Hematopoietic multipotent progenitor cell treated with erythropoietin and hydrocortisone succinate and interleukin-3 and kit ligand, for 6 days (in vitro differentiated cells): Measurements from ENCODE around the gene RAD51B.
"Not testable (repeated sequence)": the region's sequence is repeated elsewhere in the genome, so short reads cannot be mapped to it uniquely, and the experiment has no call there.

Experiments
- DNase-seq: peaks from one replicate; pipeline ENCODE4 v3.0.0-alpha.2; 2015

The RAD51B gene

GRCh38 chr14:68686205-68686465 is 866.6 kb downstream of the RAD51B start:
- DNase-seq = no peak

DNA sequence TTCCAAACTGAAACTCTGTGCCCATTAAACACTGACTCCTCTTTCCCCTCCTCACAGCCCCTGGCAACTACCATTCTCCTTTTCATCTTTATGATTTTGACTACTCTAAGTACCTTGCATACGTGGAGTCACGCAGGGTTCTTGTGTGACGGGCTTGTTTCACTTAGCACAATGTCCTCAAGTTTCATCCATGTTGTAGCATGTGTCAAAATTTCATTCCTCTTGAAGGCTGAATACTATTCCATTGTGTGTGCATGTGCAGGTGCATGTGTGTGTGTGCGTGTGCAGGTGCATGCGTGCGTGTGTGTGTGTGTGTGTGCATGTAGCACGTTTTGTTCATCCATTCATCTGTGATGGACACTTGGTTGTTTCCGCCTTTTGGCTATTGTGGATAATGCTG is 867.1 kb downstream of the RAD51B start:
- DNase-seq = no peak

DNA sequence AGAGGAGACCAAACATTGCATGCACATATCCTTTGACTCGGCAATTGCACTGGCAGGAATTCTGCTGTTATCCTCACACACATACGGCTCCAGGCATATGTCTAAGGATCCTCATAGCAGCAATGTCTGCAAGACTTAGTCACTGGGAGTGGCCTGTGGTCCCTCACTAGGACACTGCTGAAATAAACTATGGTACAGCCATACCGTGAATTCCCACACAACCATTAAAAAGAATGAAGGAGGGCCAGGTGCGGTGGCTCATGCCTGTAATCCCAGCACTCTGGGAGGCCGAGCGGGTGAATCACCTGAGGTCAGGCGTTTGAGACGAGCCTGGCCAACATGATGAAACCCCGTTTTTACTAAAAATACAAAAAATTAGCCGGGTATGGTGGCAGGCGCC is 868.2 kb downstream of the RAD51B start:
- no peak for DNase-seq

GRCh38 chr14:68688872-68689371 is 869.3 kb downstream of the RAD51B start:
- DNase-seq = peak; percentile 14

DNA sequence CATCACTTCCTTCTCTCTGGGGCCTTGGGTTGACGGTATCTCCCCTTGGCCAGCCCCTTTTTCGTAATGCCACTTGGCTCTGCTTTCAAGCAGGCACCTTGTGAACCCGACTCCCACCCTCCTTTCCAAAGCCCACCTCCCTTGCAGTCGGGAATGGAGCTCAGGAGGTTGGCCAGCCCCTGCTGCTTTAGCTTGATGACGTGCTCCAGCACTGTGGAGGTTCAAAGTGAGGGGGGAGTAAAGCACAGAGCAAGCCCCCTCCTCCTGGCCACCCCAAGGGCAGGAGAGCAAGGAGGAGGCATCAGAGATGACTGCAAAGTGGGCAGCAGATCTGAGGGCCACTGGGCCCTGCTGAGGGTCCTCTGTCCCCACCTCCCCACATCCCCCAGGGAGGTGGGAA is 869.9 kb downstream of the RAD51B start:
- DNase-seq = no peak

DNA sequence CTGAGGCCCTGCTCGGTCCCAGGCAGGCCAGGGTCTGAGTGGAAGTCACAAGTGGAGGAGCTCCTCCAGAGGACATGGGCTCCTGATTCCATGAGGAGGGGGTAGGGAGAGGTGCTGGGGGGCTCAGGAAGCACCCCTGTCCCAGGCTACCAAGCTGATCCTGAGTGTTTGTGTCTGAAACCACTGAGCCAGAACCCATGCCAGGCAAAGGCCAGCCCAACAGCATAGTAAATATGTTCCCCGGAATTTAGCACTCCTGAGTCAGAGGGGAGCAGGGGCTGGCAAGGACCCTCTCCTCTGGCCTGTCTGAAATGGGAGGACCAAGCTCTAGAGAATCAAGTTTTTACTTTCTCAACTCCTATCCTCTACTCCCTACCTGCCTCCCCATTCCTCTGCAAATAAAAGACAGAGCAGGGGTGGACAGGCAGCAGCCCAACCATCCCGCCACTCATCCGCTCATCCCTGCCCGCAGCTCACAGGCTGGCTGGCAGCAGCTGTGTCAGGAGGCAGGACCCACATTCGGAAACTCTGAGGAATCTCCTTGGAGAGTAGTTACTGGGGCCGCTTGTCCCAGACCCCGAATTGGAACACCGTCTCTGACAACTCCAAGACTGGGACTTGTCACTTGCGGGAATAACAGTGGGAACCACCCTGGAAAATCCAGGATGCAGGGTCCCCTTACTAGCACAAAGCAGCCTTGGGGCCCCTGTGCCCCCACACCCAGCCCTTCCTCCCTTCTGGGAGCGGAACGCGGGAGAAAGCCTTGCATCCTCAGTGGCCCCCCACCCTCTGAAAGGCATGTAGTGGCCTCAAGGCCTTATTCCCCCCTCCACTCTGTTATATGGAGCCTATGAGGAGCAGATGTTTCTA is 870.7 kb downstream of the RAD51B start:
- no peak for DNase-seq

DNA sequence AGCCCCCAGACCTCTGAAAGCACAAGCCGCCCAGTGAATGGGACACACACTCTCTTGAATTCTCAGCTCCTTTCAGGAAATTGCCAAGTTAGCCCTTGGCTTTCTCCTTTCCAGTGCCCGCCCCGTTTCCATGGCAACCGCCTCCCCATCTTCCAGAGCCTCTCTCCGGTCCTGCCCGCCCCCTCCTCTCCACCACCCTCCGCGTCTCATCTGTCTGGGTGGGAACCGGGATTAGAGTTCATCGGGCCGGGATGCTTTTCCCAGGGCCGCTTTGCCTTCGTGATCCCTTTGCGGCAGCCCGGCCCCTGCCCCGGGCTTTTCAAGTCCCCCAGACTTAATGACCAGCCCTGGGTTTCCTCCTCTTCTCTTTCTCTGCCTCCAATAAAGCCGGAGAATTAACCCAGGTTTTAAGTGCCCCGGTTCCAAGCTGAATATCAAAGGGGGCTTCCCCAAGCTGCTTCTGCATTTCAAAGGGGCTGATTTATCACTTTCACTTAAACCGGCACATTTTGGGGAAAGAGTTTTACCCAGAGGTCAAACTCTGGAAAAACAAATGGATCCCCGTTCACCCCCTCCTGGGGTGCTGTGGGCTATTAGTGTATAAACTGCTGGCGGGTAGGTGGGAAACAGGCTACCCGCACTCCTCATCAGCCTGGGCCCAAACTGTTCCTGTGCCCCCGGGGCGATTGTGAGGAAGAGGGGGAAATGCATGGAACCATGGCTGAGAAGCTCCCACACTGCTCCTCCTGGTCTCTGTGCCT is 871.6 kb downstream of the RAD51B start:
- DNase-seq = no peak

DNA sequence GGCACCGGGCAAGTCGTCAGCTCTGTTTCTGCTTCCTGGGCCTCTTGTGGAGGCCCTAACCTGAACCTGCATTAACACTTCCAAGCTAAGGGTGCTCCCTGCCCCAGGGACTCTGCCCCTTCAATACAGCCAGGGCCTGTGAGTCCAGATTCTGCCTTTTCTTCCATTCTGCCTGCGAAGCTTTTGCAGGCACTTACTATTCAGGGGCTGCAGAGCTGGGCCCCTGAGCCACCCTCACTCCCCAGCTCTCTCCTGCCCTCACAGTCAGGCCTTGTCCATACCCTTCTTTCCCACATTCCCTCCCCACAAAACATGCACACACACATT is 872.2 kb downstream of the RAD51B start:
- DNase-seq = no peak

GRCh38 chr14:68692216-68692615 is 872.6 kb downstream of the RAD51B start:
- DNase-seq = no peak

- DNase-seq = peak; percentile 38
Observed at GRCh38 chr14:68692916-68693771, 873.6 kb downstream of the RAD51B start.

GRCh38 chr14:68693926-68694325 is 874.3 kb downstream of the RAD51B start:
- no peak for DNase-seq

GRCh38 chr14:68694516-68695235 is 875.1 kb downstream of the RAD51B start:
- DNase-seq = peak; percentile 55

DNA sequence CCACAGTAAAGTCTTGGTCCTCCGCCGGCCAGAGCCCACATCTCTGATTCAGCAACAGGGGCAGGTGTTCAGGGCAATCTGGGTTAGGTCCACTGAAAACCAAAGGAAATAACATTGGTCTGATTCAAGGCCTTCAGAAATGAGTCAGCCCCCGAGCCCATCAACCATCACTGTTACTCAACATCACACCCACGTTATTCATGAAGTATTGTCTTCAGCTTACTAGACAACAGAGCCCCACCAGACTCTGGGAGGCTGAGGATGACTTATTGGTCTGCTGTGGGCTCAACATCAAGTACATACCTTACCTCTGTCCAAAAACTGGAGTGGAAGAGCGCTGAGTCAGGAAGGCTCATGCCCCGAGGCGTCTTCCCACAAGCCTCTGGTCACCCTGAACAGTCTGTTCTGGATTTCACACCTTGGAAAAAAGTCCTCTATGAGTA is 875.8 kb downstream of the RAD51B start:
- peak; percentile 25 for DNase-seq

DNA sequence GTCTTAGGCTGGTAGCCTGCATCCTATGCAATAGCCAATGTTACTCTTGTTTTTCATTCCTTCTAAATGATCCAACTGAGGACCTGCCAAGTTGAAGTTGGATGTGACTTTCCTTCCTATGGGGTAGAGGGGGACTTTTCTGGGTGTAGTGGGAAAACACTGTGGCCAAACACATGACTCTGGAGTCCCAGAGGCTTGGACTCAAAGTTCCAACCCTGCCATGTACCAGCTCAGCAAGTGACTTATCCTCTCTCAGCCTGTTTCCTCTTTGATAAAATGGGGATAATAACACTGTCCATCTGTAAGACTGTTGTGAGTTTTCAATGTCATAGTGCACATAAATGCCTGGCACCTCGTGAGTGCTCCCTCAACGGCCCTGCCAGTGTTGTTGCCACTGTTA is 876.3 kb downstream of the RAD51B start:
- no peak for DNase-seq

DNA sequence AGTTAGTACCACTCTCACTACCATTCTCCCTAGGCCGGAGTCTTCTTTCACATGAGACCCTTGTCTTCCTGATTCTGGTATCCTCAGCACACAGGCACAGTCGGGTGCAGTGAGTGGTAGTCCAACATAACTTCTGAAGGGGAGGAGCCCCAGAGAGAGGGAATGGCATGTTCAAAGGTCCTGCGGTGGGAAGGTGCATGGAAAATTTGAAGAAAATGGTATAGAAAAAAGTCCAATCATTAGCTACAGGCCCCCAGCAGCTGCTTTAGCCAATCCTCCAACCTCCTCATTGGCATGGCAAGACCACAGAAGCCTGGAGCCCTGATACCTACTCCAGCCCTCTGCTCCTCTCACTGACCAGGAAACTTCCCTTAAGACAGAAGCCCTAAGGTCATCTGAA is 876.7 kb downstream of the RAD51B start:
- DNase-seq = no peak

DNA sequence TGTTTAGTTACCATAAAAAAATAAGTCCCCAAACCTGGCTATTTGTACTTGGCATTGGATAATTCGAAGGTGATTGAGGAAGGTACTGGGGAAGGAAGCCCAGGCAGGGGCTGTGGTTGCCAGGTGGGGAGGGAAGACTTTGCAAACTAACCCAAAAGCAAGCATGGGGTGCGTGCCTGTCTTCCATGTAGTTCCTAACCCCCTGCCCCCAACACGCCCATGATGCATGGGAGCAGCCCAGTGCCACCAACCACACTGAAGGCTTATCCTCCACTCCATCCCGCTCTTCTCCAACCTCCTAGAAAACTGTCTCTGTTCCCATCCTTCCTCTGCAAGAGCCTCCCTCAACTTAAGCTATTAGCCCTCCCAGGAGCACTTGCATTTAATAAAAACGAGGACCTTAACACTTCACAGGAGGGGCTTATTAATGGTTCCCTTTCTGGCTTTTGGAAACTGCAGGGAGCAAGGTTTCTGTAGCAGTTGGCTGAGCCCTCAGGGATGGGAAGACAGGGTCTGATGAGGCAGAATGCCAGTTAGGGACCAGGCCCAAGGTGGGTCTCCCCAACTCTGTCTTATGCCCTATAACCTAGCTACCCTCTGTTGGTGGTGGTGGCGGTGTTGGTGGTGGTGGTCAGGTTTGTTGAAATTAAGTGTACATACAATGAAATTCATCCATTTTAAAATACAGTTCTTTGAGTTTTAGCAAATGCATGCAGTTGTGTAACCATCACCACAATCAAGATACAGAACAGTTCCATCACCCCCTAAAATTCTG is 877.3 kb downstream of the RAD51B start:
- DNase-seq = no peak

- DNase-seq = not testable (repeated sequence)
Observed at GRCh38 chr14:68698773-68699172, 879.2 kb downstream of the RAD51B start.

GRCh38 chr14:68701001-68701741 is 881.6 kb downstream of the RAD51B start:
- DNase-seq = no peak

DNA sequence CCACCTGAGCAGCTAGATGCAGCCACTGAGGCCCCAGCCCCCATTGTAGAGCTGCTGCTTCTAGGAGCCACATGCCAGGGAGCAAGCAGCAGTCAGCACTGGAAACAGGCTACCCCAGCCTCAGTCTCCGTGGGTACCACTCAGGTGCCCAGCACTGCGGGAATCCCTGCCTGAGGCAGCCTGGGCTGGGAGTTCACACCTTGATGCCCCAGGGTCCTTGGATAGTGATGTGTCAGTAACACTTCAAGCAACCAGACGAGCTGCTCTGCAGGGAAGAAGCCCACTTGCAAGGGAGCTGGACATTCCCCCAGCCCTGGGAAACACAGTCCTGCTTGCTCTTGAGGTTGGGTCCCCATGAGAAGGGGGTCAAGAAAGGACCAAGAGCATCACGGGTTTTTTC is 882.6 kb downstream of the RAD51B start:
- no peak for DNase-seq

- DNase-seq = no peak
Observed at GRCh38 chr14:68702578-68702977, 883.0 kb downstream of the RAD51B start.

DNA sequence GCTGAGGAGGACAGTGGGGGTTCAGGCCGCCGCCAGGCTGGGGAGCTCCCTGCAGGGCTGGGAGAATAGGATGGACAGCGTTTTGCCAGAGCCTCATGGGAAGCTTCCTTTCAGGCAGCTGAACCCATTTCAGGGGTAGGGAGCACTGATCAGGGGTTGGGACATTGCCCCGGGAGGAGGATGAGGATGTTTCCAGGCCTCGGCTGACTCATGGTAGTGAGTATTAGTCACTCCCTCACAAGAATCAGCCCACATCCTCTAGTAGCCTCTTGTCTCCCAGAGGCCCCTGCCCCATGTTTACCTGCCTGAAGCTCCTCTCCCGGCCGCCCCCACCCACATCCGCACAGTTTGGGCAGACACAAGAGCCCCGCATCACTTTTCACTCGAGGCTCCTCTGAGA is 883.5 kb downstream of the RAD51B start:
- DNase-seq = no peak
